Measurements from ENCODE around the gene NDNF.

Gene NDNF

DNA sequence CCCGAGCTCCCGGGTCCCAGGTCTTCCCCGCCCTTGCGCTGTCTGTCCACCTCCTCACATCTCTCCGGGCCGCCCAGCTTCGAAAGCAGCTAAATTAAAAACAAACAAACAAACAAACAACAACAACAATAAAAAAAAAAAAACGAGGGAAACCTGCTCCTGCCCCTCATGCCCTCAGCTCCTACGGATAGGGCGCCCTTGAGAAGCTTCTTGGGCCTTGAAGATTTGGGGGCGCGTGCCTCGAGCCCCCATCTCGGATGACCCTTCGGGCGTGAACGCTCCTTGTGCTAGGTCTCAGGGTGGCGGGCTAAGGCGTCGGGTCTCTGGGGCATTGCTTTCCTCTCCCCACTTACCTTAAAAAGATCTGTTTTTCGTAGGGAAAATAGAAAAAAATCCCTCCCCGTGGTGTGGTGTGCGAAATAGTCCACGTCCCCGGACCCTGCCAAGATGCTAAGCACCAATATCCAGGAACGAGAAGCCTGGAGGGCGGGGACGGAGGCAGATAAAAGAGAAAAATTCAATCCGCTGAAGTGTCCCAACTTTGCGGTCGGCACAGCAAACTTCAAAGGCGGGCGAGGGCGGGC lies 603 bp downstream of the NDNF start:
- H3K9ac ChIP-seq = peak overlapping the region; percentile 68
- H3K4me3 ChIP-seq (IDR thresholded peaks at IDR 0.05; ENCODE audit: insufficient read depth, low read depth, low read length) = no peak overlapping the region
- no peaks in the 10 kb centered on the region for H3K36me3 ChIP-seq (ENCODE audit: insufficient read depth)
- peak overlapping the region; percentile 55 for H3K4me2 ChIP-seq
- no peaks in the 10 kb centered on the region for H3K27me3 ChIP-seq (ENCODE audit: insufficient read depth, low read depth)
- no peaks in the 10 kb centered on the region for H4K20me1 ChIP-seq (ENCODE audit: insufficient read depth)
- peaks cover 45% of the 10 kb centered on the region for H3K4me1 ChIP-seq (ENCODE audit: low read depth, poor library complexity, severe bottlenecking)
- peaks cover 21% of the 10 kb centered on the region; the same call in 1 of the 2 replicates for H3K79me2 ChIP-seq (ENCODE audit: insufficient read depth, low read depth)
- TF ChIP-seq, protein P1, sequence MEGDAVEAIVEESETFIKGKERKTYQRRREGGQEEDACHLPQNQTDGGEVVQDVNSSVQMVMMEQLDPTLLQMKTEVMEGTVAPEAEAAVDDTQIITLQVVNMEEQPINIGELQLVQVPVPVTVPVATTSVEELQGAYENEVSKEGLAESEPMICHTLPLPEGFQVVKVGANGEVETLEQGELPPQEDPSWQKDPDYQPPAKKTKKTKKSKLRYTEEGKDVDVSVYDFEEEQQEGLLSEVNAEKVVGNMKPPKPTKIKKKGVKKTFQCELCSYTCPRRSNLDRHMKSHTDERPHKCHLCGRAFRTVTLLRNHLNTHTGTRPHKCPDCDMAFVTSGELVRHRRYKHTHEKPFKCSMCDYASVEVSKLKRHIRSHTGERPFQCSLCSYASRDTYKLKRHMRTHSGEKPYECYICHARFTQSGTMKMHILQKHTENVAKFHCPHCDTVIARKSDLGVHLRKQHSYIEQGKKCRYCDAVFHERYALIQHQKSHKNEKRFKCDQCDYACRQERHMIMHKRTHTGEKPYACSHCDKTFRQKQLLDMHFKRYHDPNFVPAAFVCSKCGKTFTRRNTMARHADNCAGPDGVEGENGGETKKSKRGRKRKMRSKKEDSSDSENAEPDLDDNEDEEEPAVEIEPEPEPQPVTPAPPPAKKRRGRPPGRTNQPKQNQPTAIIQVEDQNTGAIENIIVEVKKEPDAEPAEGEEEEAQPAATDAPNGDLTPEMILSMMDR (conservative IDR thresholded peaks at IDR 0.05; ENCODE audit: low read depth, low read length) = peak; percentile 6; the same call in 1 of the 2 replicates
- peak overlapping the region; percentile 49 for H3K27ac ChIP-seq
- H2AFZ ChIP-seq (ENCODE audit: low read depth) = peak overlapping the region; percentile 89

DNA sequence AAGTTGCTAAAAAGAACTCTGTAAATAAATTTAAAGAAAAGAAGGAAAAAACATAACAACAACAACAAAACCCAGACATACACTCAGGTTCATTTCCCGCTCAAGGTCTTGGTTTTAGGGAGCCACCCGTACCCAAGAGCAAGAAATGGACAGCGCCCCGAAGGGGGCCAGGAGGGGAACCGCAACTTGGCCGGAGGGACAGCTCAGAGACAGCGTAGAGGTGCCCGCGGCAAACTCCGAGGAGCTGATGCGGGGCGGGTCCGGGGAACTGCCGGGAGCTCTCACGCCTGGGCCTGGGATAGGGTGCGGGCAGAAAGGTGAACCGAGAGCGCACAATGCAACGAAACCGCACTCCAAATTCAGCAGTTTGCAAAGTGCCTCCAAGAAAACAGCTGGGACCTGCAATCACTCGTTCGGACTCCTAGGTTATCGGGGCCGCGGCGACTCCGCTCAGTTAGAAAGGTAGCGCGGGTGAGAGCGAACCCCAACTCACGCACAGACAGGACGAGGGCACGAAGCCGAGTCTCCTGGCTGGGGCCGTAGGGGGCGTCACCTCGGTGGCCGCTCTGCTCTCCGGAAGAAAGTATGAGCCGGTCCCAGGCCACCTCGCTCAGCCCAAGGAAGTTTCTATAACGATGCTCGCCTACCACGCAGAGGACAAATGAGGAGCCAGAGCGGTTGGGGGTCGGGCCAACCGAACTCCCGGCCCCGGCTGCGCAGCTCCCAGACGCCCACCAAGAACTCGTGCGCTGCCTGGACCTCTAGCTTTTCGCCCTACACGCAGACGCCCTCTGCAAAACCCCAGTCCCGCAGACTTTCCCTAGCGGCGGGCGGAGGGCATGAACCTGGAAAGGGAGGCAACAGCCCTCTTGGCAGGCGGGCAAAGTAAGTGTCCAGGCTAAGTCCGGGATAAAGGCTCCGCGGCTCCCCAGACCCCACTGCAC lies 1.4 kb downstream of the NDNF start:
- H3K4me3 ChIP-seq (IDR thresholded peaks at IDR 0.05; ENCODE audit: insufficient read depth, low read depth, low read length) = no peak overlapping the region
- no peak overlapping the region for H3K27ac ChIP-seq
- H3K79me2 ChIP-seq (ENCODE audit: insufficient read depth, low read depth) = peaks cover 21% of the 10 kb centered on the region; the same call in 1 of the 2 replicates
- peaks cover 45% of the 10 kb centered on the region for H3K4me1 ChIP-seq (ENCODE audit: low read depth, poor library complexity, severe bottlenecking)
- peak overlapping the region; percentile 89 for H2AFZ ChIP-seq (ENCODE audit: low read depth)
- TF ChIP-seq, protein P1 (conservative IDR thresholded peaks at IDR 0.05; ENCODE audit: low read depth, low read length) = peak; percentile 31; the same call in 1 of the 2 replicates
- H4K20me1 ChIP-seq (ENCODE audit: insufficient read depth) = no peaks in the 10 kb centered on the region
- no peaks in the 10 kb centered on the region for H3K36me3 ChIP-seq (ENCODE audit: insufficient read depth)
- peak overlapping the region; percentile 55 for H3K4me2 ChIP-seq
- H3K9ac ChIP-seq = peak overlapping the region; percentile 68
- no peaks in the 10 kb centered on the region for H3K27me3 ChIP-seq (ENCODE audit: insufficient read depth, low read depth)

DNA sequence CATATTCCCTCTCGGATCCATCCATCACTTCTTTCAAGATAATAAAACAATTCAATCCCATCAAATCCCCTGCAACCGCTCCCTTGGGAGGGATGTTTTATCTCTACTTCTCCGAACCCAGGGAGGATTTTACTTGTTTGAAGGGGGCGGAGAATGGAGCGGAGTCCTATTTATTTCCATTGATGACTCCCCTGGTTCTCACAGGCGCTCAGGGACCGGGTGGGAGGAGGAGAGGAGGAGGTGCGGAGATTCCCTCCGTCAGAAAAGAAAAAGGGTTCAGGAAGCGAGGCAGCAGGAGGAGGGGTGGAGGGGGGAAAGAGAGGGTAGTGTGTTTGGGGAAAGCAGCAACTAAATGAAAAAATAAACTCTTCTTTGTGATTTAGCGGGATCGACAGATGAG lies 2.1 kb downstream of the NDNF start:
- TF ChIP-seq, protein P1 (conservative IDR thresholded peaks at IDR 0.05; ENCODE audit: low read depth, low read length) = no peak
- Histone ChIP-seq H3K4me2 (peak overlapping the region; percentile 55), H3K4me3 (IDR thresholded peaks at IDR 0.05; ENCODE audit: insufficient read depth, low read depth, low read length) (no peak overlapping the region), H3K79me2 (ENCODE audit: insufficient read depth, low read depth) (peaks cover 21% of the 10 kb centered on the region; the same call in 1 of the 2 replicates), H4K20me1 (ENCODE audit: insufficient read depth) (no peaks in the 10 kb centered on the region), H3K9ac (no peak overlapping the region; the same call in 1 of the 2 replicates), H3K27me3 (ENCODE audit: insufficient read depth, low read depth) (no peaks in the 10 kb centered on the region), H3K36me3 (ENCODE audit: insufficient read depth) (no peaks in the 10 kb centered on the region), H2AFZ (ENCODE audit: low read depth) (peak overlapping the region; percentile 89; the same call in 1 of the 2 replicates), H3K27ac (no peak overlapping the region), H3K4me1 (ENCODE audit: low read depth, poor library complexity, severe bottlenecking) (peaks cover 45% of the 10 kb centered on the region)

- Histone ChIP-seq H3K9ac (no peak overlapping the region), H3K4me2 (peak overlapping the region; percentile 55), H3K4me3 (IDR thresholded peaks at IDR 0.05; ENCODE audit: insufficient read depth, low read depth, low read length) (no peak overlapping the region), H3K36me3 (ENCODE audit: insufficient read depth) (no peaks in the 10 kb centered on the region), H2AFZ (ENCODE audit: low read depth) (no peak overlapping the region), H3K27me3 (ENCODE audit: insufficient read depth, low read depth) (no peaks in the 10 kb centered on the region), H3K79me2 (ENCODE audit: insufficient read depth, low read depth) (peaks cover 21% of the 10 kb centered on the region; the same call in 1 of the 2 replicates), H4K20me1 (ENCODE audit: insufficient read depth) (no peaks in the 10 kb centered on the region), H3K4me1 (ENCODE audit: low read depth, poor library complexity, severe bottlenecking) (peaks cover 43% of the 10 kb centered on the region), H3K27ac (no peak overlapping the region)
- TF ChIP-seq, protein P1 (conservative IDR thresholded peaks at IDR 0.05; ENCODE audit: low read depth, low read length) = no peak
These were observed 2.9 kb downstream of the NDNF start for GRCh38 chr4:121069430-121069829.

Measured in KMS-11 (cell line).